ENCODE data around the gene MYH11.

Gene MYH11

GRCh38 chr16:15665107-15665506 lies 191.7 kb downstream of the MYH11 start:
- TF ChIP-seq FOXP2 (optimal IDR thresholded peaks at IDR 0.05; ENCODE audit: borderline replicate concordance, extremely low read depth, extremely low read length, insufficient read depth) (no peak), TAF1 (IDR thresholded peaks at IDR 0.05; ENCODE audit: borderline replicate concordance, insufficient read depth, low read length) (no peak), REST (IDR thresholded peaks at IDR 0.05; ENCODE audit: insufficient read depth in 1 of 2, low read depth in 2 of 2, low read length in 2 of 2) (no peak), SIN3A (IDR thresholded peaks at IDR 0.05; ENCODE audit: borderline replicate concordance, insufficient read depth, low read length) (no peak), POLR2AphosphoS5 (IDR thresholded peaks at IDR 0.05; ENCODE audit: low read depth, low read length) (no peak)

- no peak for TF ChIP-seq REST (IDR thresholded peaks at IDR 0.05; ENCODE audit: insufficient read depth in 1 of 2, low read depth in 2 of 2, low read length in 2 of 2)
- TF ChIP-seq POLR2AphosphoS5 (IDR thresholded peaks at IDR 0.05; ENCODE audit: low read depth, low read length), result no peak
- TF ChIP-seq SIN3A (IDR thresholded peaks at IDR 0.05; ENCODE audit: borderline replicate concordance, insufficient read depth, low read length), result no peak
- TF ChIP-seq FOXP2 (optimal IDR thresholded peaks at IDR 0.05; ENCODE audit: borderline replicate concordance, extremely low read depth, extremely low read length, insufficient read depth), result no peak
- no peak for TF ChIP-seq TAF1 (IDR thresholded peaks at IDR 0.05; ENCODE audit: borderline replicate concordance, insufficient read depth, low read length)
Measured at GRCh38 chr16:15660203-15660601, 196.6 kb downstream of the MYH11 start.

- no peak for TF ChIP-seq POLR2AphosphoS5 (IDR thresholded peaks at IDR 0.05; ENCODE audit: low read depth, low read length)
- TF ChIP-seq TAF1 (IDR thresholded peaks at IDR 0.05; ENCODE audit: borderline replicate concordance, insufficient read depth, low read length), result no peak
- no peak for TF ChIP-seq FOXP2 (optimal IDR thresholded peaks at IDR 0.05; ENCODE audit: borderline replicate concordance, extremely low read depth, extremely low read length, insufficient read depth)
Measured at GRCh38 chr16:15658556-15658955, 198.3 kb downstream of the MYH11 start.

GRCh38 chr16:15658149-15658548 lies 198.7 kb downstream of the MYH11 start:
- TF ChIP-seq SIN3A (IDR thresholded peaks at IDR 0.05; ENCODE audit: borderline replicate concordance, insufficient read depth, low read length) (no peak), TAF1 (IDR thresholded peaks at IDR 0.05; ENCODE audit: borderline replicate concordance, insufficient read depth, low read length) (no peak), REST (IDR thresholded peaks at IDR 0.05; ENCODE audit: insufficient read depth in 1 of 2, low read depth in 2 of 2, low read length in 2 of 2) (no peak), POLR2AphosphoS5 (IDR thresholded peaks at IDR 0.05; ENCODE audit: low read depth, low read length) (no peak), FOXP2 (optimal IDR thresholded peaks at IDR 0.05; ENCODE audit: borderline replicate concordance, extremely low read depth, extremely low read length, insufficient read depth) (no peak)

GRCh38 chr16:15654591-15654990 lies 202.2 kb downstream of the MYH11 start:
- TF ChIP-seq SIN3A (IDR thresholded peaks at IDR 0.05; ENCODE audit: borderline replicate concordance, insufficient read depth, low read length), result no peak

- TF ChIP-seq SIN3A (IDR thresholded peaks at IDR 0.05; ENCODE audit: borderline replicate concordance, insufficient read depth, low read length), result no peak
- TF ChIP-seq TAF1 (IDR thresholded peaks at IDR 0.05; ENCODE audit: borderline replicate concordance, insufficient read depth, low read length), result no peak
- no peak for TF ChIP-seq REST (IDR thresholded peaks at IDR 0.05; ENCODE audit: insufficient read depth in 1 of 2, low read depth in 2 of 2, low read length in 2 of 2)
Measured at GRCh38 chr16:15653227-15653626, 203.6 kb downstream of the MYH11 start.

Data from PFSK-1 (cell line).